H9 (cell line): ENCODE measurements around the gene CD84. TPM values are rescaled to one million over a fixed set of nuclear protein-coding genes. Genes with fewer than 3 reads are reported as not detected.

Experiments used
- DNase-seq: peaks from one replicate; pipeline ENCODE4 v3.0.0-alpha.2; 2017
- H2AFZ ChIP-seq: one replicate; pipeline ENCODE4 v1.6.1; 2013; ENCODE audit warnings: mild to moderate bottlenecking, low read length, control low read depth, moderate library complexity
- H2AK5ac ChIP-seq: 2 replicates; pipeline ENCODE4 v1.6.1; 2013; ENCODE audit warnings: low read length, control low read depth, mixed read lengths; ENCODE audit not compliant: insufficient read length
- H2BK120ac ChIP-seq: one replicate; pipeline ENCODE4 v1.6.1; 2013; ENCODE audit warnings: low read depth, mild to moderate bottlenecking, low read length, control low read depth, inconsistent platforms; ENCODE audit not compliant: poor library complexity, severe bottlenecking
- H2BK12ac ChIP-seq: 2 replicates; pipeline ENCODE4 v1.6.1; 2013; ENCODE audit warnings: low read length, control low read depth, mixed read lengths, low read depth; ENCODE audit not compliant: insufficient read length
- H2BK15ac ChIP-seq: 2 replicates; pipeline ENCODE4 v1.6.1; 2013; ENCODE audit warnings: low read depth, low read length, control low read depth
- H2BK20ac ChIP-seq: one replicate; pipeline ENCODE4 v1.6.1; 2013; ENCODE audit warnings: low read depth, mild to moderate bottlenecking, low read length, control low read depth, inconsistent platforms; ENCODE audit not compliant: poor library complexity, severe bottlenecking
- H2BK5ac ChIP-seq: 2 replicates; pipeline ENCODE4 v1.6.1; 2013; ENCODE audit warnings: low read length, control low read depth, mixed read lengths; ENCODE audit not compliant: insufficient read length
- H3K14ac ChIP-seq: 2 replicates; pipeline ENCODE4 v1.6.1; 2013; ENCODE audit warnings: low read length, control low read depth; ENCODE audit not compliant: insufficient read depth
- H3K18ac ChIP-seq: 2 replicates; pipeline ENCODE4 v1.6.1; 2013; ENCODE audit warnings: low read depth, mild to moderate bottlenecking, mixed read lengths, low read length, control low read depth; ENCODE audit not compliant: insufficient read length
- H3K23ac ChIP-seq: 2 replicates; pipeline ENCODE4 v1.6.1; 2013; ENCODE audit warnings: low read length, control low read depth, mixed read lengths, low read depth; ENCODE audit not compliant: insufficient read length
- H3K23me2 ChIP-seq: 2 replicates; pipeline ENCODE4 v1.6.1; 2013; ENCODE audit warnings: low read depth, mild to moderate bottlenecking, mixed read lengths, low read length, control low read depth; ENCODE audit not compliant: insufficient read length, poor library complexity, severe bottlenecking
- H3K27ac ChIP-seq: 2 replicates; pipeline ENCODE4 v1.5.1; 2013; ENCODE audit warnings: low read length, control low read depth, mixed read lengths, low read depth; ENCODE audit not compliant: insufficient read length
- H3K27me3 ChIP-seq: 2 replicates; pipeline ENCODE4 v1.6.1; 2013; ENCODE audit warnings: low read length, control low read depth, inconsistent platforms; ENCODE audit not compliant: insufficient read depth
- H3K4ac ChIP-seq: 2 replicates; pipeline ENCODE4 v1.6.1; 2013; ENCODE audit warnings: low read depth, mild to moderate bottlenecking, control low read depth, inconsistent platforms, low read length, moderate library complexity
- H3K4me1 ChIP-seq: 2 replicates; pipeline ENCODE4 v1.6.1; 2013; ENCODE audit warnings: low read length, control low read depth, inconsistent platforms; ENCODE audit not compliant: insufficient read depth
- H3K4me2 ChIP-seq: 2 replicates; pipeline ENCODE4 v1.6.1; 2013; ENCODE audit warnings: low read length, control low read depth, mixed read lengths; ENCODE audit not compliant: insufficient read length, insufficient read depth
- H3K56ac ChIP-seq: 2 replicates; pipeline ENCODE4 v1.6.1; 2013; ENCODE audit warnings: low read depth, mild to moderate bottlenecking, mixed read lengths, low read length, control low read depth; ENCODE audit not compliant: insufficient read length
- H3K79me1 ChIP-seq: 2 replicates; pipeline ENCODE4 v1.6.1; 2013; ENCODE audit warnings: low read depth, mild to moderate bottlenecking, moderate library complexity, low read length, control low read depth, inconsistent platforms; ENCODE audit not compliant: insufficient read depth, poor library complexity, severe bottlenecking
- H3K79me2 ChIP-seq: 2 replicates; pipeline ENCODE4 v1.6.1; 2013; ENCODE audit warnings: low read length, control low read depth, inconsistent platforms; ENCODE audit not compliant: insufficient read depth
- H3K9ac ChIP-seq: 2 replicates; pipeline ENCODE4 v1.6.1; 2013; ENCODE audit warnings: low read length, control low read depth, mixed read lengths; ENCODE audit not compliant: insufficient read length; ENCODE audit errors: extremely low read depth
- H3K9me3 ChIP-seq: one replicate; pipeline ENCODE4 v1.6.1; 2013; ENCODE audit warnings: low read depth, low read length, inconsistent platforms; ENCODE audit not compliant: control insufficient read depth
- H3T11ph ChIP-seq: one replicate; pipeline ENCODE4 v1.6.1; 2013; ENCODE audit warnings: mild to moderate bottlenecking, low read length, control low read depth, inconsistent platforms
- H4K20me1 ChIP-seq: one replicate; pipeline ENCODE4 v1.6.1; 2013; ENCODE audit not compliant: control insufficient read depth, insufficient read length, insufficient read depth
- H4K5ac ChIP-seq: 2 replicates; pipeline ENCODE4 v1.6.1; 2013; ENCODE audit warnings: low read depth, mild to moderate bottlenecking, mixed read lengths, low read length, control low read depth; ENCODE audit not compliant: insufficient read length
- H4K8ac ChIP-seq: replicated peaks from 2 replicates; pipeline ENCODE4 v1.6.1; 2013; ENCODE audit warnings: low read length, control low read depth, mixed read lengths, low read depth; ENCODE audit not compliant: insufficient read length
- H4K91ac ChIP-seq: 2 replicates; pipeline ENCODE4 v1.6.1; 2013; ENCODE audit warnings: low read depth, mild to moderate bottlenecking, moderate library complexity, mixed read lengths, low read length, control low read depth; ENCODE audit not compliant: insufficient read length
- H3K27ac Mint-ChIP-seq, 3 experiments: 2 replicates in 2 of 3; 3 replicates in 1 of 3; pipeline ENCODE4 v1.8.0; 2020 to 2021; ENCODE audit warnings: mixed read lengths in 3 of 3, mild to moderate bottlenecking in 1 of 3, moderate library complexity in 1 of 3
- H3K27me3 Mint-ChIP-seq: 2 replicates; pipeline ENCODE4 v1.8.0; 2021; ENCODE audit warnings: low read depth, mild to moderate bottlenecking, moderate library complexity, mixed read lengths
- H3K36me3 Mint-ChIP-seq, 3 experiments: 2 replicates in 2 of 3; 3 replicates in 1 of 3; pipeline ENCODE4 v1.8.0; 2020 to 2021; ENCODE audit warnings: low read depth in 3 of 3, mixed read lengths in 3 of 3; ENCODE audit not compliant: insufficient read depth in 1 of 3
- H3K4me1 Mint-ChIP-seq, 2 experiments: 2 replicates each; pipeline ENCODE4 v1.8.0; 2020; ENCODE audit warnings: mixed read lengths in 2 of 2
- H3K4me3 Mint-ChIP-seq, 2 experiments: 2 replicates in 1 of 2; 3 replicates in 1 of 2; pipeline ENCODE4 v1.8.0; 2020 to 2021; ENCODE audit warnings: mild to moderate bottlenecking in 2 of 2, mixed read lengths in 2 of 2, moderate library complexity in 1 of 2
- H3K9me3 Mint-ChIP-seq, 2 experiments: 2 replicates in 1 of 2; 3 replicates in 1 of 2; pipeline ENCODE4 v1.8.0; 2020; ENCODE audit warnings: mild to moderate bottlenecking in 2 of 2, mixed read lengths in 2 of 2, moderate library complexity in 1 of 2
- WGBS: extraction: QIAGEN DNeasy Blood & Tissue Kit; methylation state at CpG from one replicate; pipeline ENCODE4 v1.1.7; 2013; ENCODE audit warnings: missing lambda C conversion rate, low lambda C conversion rate, mixed read lengths; ENCODE audit not compliant: insufficient read length; ENCODE audit errors: extremely low coverage; 5-methylcytosine and 5-hydroxymethylcytosine counted together
- total RNA-seq: library from RNA; stranded (reverse); gene quantifications from 2 replicates; pipeline ENCODE4 v1.2.1, GENCODE V29; 2021
- TF ChIP-seq, protein P1 (sequence below): fragments of 200-600 bp; sonication (generic); conservative IDR thresholded peaks from 3 replicates; pipeline ENCODE4 v1.8.0; 2021; ENCODE audit warnings: antibody characterized with exemption, mild to moderate bottlenecking

CD84 gene
- total RNA-seq, 1 experiment from 2014 or later, result not detected

DNA sequence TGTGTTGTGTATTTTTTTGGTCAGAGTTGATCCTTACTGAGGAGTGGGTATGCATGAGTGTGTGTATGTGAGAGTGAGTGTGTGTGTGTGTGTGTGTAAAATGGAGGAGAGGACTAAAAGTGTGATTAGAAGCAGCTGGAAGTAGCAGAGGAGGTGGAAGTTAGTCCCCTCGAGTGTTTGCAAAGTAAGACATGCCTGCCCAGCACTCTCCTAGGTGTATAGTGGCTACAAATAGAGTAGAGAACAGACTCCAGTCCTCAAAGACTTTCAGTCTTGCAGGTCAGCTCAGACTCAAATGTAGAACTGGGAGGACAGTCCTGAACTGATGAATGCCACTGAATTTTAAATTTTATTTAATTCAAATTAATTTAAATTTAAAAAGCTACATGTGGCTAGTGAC lies 39.0 kb upstream of the CD84 start:
- Mint-ChIP-seq H3K4me3 (no peak overlapping the region), H3K9me3 (peaks cover 0 to 5% of the 10 kb centered on the region in 2 experiments; a peak in 3 of 5 replicates), H3K36me3 (peaks cover 4 to 6% (median 6%) of the 10 kb centered on the region in 3 experiments; a peak in 6 of 7 replicates), H3K4me1 (peaks cover 5 to 15% of the 10 kb centered on the region in 2 experiments), H3K27ac (peak overlapping the region in 1 of 3 experiments; percentile 13; a peak in 1 of 7 replicates), H3K27me3 (no peaks in the 10 kb centered on the region)
- no peaks in the 10 kb centered on the region for H3K27me3 ChIP-seq
- H4K91ac ChIP-seq, result no peak overlapping the region
- H4K5ac ChIP-seq, result no peak overlapping the region
- no peak overlapping the region for H2BK12ac ChIP-seq
- H3K23me2 ChIP-seq, result no peaks in the 10 kb centered on the region
- H3K4me1 ChIP-seq, result no peaks in the 10 kb centered on the region
- no peak overlapping the region for H4K8ac ChIP-seq
- no peak overlapping the region for H3K14ac ChIP-seq
- no peak overlapping the region for H3K18ac ChIP-seq
- no peak overlapping the region for H2BK5ac ChIP-seq
- DNase-seq, result no peak
- TF ChIP-seq, protein P1, sequence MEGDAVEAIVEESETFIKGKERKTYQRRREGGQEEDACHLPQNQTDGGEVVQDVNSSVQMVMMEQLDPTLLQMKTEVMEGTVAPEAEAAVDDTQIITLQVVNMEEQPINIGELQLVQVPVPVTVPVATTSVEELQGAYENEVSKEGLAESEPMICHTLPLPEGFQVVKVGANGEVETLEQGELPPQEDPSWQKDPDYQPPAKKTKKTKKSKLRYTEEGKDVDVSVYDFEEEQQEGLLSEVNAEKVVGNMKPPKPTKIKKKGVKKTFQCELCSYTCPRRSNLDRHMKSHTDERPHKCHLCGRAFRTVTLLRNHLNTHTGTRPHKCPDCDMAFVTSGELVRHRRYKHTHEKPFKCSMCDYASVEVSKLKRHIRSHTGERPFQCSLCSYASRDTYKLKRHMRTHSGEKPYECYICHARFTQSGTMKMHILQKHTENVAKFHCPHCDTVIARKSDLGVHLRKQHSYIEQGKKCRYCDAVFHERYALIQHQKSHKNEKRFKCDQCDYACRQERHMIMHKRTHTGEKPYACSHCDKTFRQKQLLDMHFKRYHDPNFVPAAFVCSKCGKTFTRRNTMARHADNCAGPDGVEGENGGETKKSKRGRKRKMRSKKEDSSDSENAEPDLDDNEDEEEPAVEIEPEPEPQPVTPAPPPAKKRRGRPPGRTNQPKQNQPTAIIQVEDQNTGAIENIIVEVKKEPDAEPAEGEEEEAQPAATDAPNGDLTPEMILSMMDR, result no peak
- H3K4me2 ChIP-seq, result no peak overlapping the region
- H3T11ph ChIP-seq, result no peak overlapping the region
- no peak overlapping the region for H2BK15ac ChIP-seq
- no peak overlapping the region for H2BK20ac ChIP-seq
- H2BK120ac ChIP-seq, result no peak overlapping the region
- no peak overlapping the region for H2AK5ac ChIP-seq
- H3K9ac ChIP-seq, result no peak overlapping the region
- H3K79me1 ChIP-seq, result no peaks in the 10 kb centered on the region
- H3K9me3 ChIP-seq, result no peaks in the 10 kb centered on the region
- H4K20me1 ChIP-seq, result no peaks in the 10 kb centered on the region
- H3K27ac ChIP-seq, result no peak overlapping the region
- no peak overlapping the region for H3K4ac ChIP-seq
- H2AFZ ChIP-seq, result no peak overlapping the region
- whole genome bisulfite sequencing, result no CpG with 5 or more reads among the region's 1 CpG
- no peak overlapping the region for H3K23ac ChIP-seq
- no peaks in the 10 kb centered on the region for H3K79me2 ChIP-seq
- no peak overlapping the region for H3K56ac ChIP-seq
